Activated effector memory CD4-positive, alpha-beta T cell treated with anti-CD3 and anti-CD28 coated beads, Interleukin-2, amount 50 U/mL, for 16 hours (primary cell): Measurements from ENCODE around the gene CHCHD10.
A peak's percentile ranks its signal among the peaks of the same experiment; 100 is the strongest.

ENCODE experiments used
- DNase-seq: peaks from one replicate; pipeline ENCODE4 v3.0.0-alpha.2; 2020

CHCHD10 gene

GRCh38 chr22:23787600-23787896 lies 19.8 kb upstream of the CHCHD10 start:
- no peak for DNase-seq

- peak; percentile 97 for DNase-seq
These were observed 19.2 kb upstream of the CHCHD10 start, which contains the start of gene SMARCB1 for GRCh38 chr22:23786752-23787599. TSS of gene SMARCB1 (plus strand) at chr22:23786966. CDS start at chr22:23787170, 204 bp downstream.

- no peak for DNase-seq
These were observed 18.5 kb upstream of the CHCHD10 start for GRCh38 chr22:23786261-23786710.

- DNase-seq, result no peak
These were observed 16.5 kb upstream of the CHCHD10 start for GRCh38 chr22:23784215-23784732.

- DNase-seq, result no peak
These were observed 15.7 kb upstream of the CHCHD10 start for GRCh38 chr22:23783265-23784150.

GRCh38 chr22:23782703-23783102 lies 14.9 kb upstream of the CHCHD10 start:
- DNase-seq, result no peak

- DNase-seq, result no peak
These were observed 14.5 kb upstream of the CHCHD10 start for GRCh38 chr22:23782252-23782651.

- no peak for DNase-seq
These were observed 13.9 kb upstream of the CHCHD10 start for GRCh38 chr22:23781511-23782183.

GRCh38 chr22:23781065-23781464 lies 13.3 kb upstream of the CHCHD10 start:
- DNase-seq, result no peak

GRCh38 chr22:23780146-23780748 lies 12.5 kb upstream of the CHCHD10 start:
- DNase-seq, result no peak

GRCh38 chr22:23779731-23780130 lies 12.0 kb upstream of the CHCHD10 start:
- no peak for DNase-seq

- DNase-seq, result no peak
These were observed 11.3 kb upstream of the CHCHD10 start for GRCh38 chr22:23779083-23779482.

- no peak for DNase-seq
These were observed 10.8 kb upstream of the CHCHD10 start for GRCh38 chr22:23778577-23778900.

GRCh38 chr22:23777776-23778576 lies 10.2 kb upstream of the CHCHD10 start:
- DNase-seq, result no peak

GRCh38 chr22:23775779-23776375 lies 8.1 kb upstream of the CHCHD10 start:
- no peak for DNase-seq

- DNase-seq, result no peak
These were observed 7.2 kb upstream of the CHCHD10 start for GRCh38 chr22:23774922-23775436.

GRCh38 chr22:23774114-23774921 lies 6.5 kb upstream of the CHCHD10 start:
- DNase-seq, result no peak

GRCh38 chr22:23773483-23774113 lies 5.8 kb upstream of the CHCHD10 start:
- DNase-seq, result no peak

GRCh38 chr22:23772649-23773473 lies 5.1 kb upstream of the CHCHD10 start, which contains the start of gene MMP11:
TSS of gene MMP11 (plus strand) at chr22:23772849. CDS start at chr22:23772871, 22 bp downstream.
- DNase-seq, result peak; percentile 82
